Measurements from ENCODE around the gene NAPA.

The NAPA gene

DNA sequence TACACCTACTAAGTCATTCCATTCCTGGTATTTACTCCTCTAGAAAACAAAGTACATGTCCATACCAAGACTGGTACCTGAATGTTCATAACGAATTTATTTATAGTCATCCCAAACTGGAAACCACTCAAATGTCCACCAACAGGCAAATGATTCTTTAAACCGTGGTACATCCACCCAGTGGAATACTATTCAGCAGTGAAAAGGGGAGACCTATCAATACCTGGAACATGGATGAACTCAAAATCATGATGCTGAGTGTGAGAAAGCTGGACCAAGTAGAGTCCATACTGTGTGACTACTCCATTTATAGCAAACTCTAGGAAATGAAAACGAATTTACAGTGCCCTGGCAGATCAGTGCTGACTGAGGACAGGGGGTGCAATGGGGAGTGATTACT is 11.9 kb upstream of the NAPA start:
- TF ChIP-seq, protein P1, sequence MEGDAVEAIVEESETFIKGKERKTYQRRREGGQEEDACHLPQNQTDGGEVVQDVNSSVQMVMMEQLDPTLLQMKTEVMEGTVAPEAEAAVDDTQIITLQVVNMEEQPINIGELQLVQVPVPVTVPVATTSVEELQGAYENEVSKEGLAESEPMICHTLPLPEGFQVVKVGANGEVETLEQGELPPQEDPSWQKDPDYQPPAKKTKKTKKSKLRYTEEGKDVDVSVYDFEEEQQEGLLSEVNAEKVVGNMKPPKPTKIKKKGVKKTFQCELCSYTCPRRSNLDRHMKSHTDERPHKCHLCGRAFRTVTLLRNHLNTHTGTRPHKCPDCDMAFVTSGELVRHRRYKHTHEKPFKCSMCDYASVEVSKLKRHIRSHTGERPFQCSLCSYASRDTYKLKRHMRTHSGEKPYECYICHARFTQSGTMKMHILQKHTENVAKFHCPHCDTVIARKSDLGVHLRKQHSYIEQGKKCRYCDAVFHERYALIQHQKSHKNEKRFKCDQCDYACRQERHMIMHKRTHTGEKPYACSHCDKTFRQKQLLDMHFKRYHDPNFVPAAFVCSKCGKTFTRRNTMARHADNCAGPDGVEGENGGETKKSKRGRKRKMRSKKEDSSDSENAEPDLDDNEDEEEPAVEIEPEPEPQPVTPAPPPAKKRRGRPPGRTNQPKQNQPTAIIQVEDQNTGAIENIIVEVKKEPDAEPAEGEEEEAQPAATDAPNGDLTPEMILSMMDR (IDR thresholded peaks at IDR 0.05; ENCODE audit: borderline replicate concordance, insufficient read depth, low read depth, low read length) = no peak
- no peak overlapping the region for H3K4me3 ChIP-seq (ENCODE audit: low read depth, low read length)

- no peak overlapping the region for H3K4me3 ChIP-seq (ENCODE audit: low read depth, low read length)
- TF ChIP-seq, protein P1 (IDR thresholded peaks at IDR 0.05; ENCODE audit: borderline replicate concordance, insufficient read depth, low read depth, low read length) = no peak
These were observed 8.6 kb upstream of the NAPA start for GRCh38 chr19:47523473-47523872.

DNA sequence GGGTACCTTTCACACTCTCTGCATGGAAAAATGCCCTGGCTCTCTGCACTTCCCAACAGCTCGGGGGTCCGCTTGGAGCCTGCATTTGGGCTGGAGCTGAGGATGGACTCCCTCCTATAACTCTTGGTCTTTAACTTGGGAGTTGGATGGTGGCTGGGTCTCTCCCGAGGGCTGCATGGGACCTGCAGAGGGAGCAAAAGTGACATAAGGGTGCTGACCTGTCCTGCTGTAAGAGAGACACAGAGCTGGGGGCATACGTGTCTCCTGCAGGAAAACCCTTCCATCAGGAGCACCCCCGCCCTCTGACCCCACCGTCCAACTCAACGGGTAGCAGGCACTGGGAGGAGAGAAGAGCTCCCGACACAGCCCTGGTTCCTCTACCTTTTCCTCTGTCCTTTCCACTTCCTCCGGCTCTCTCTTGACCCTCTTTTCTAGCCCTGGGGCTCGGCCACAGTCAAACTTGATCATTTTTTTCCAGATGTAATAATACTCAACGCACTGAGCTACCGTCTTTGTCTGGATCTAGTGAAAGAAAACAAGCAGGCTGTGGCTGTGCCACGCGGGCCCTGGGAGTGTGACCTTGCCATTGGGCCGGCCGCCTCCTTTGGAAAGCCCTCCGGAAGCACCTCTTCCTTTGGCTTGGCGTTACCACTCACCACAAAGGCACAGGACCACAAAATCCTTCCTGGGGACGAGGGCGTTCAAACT is 6.8 kb upstream of the NAPA start:
- TF ChIP-seq, protein P1 (IDR thresholded peaks at IDR 0.05; ENCODE audit: borderline replicate concordance, insufficient read depth, low read depth, low read length) = no peak
- no peak overlapping the region for H3K4me3 ChIP-seq (ENCODE audit: low read depth, low read length)

DNA sequence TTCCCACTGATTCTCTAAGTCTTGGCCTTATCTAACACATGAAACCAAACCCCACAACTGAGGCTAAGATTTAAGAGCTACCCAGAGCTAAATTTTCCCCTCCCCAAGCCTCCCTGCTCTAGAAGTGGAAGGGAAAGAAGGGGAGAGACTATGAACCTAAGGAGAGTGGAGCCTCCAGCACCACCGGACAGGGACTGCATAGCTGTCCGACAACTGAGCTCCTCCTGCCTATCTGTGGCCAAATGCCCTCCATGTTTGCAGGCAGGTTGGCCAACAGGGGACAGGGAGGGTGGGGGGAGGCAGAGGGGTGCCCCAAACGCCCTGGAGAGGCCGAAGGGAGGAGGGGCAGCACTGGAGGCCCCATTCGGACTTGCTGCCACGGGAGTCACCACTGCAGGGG is 6.0 kb upstream of the NAPA start:
- H3K4me3 ChIP-seq (ENCODE audit: low read depth, low read length) = no peak overlapping the region
- TF ChIP-seq, protein P1 (IDR thresholded peaks at IDR 0.05; ENCODE audit: borderline replicate concordance, insufficient read depth, low read depth, low read length) = no peak

- H3K4me3 ChIP-seq (ENCODE audit: low read depth, low read length) = no peak overlapping the region
- TF ChIP-seq, protein P1 (IDR thresholded peaks at IDR 0.05; ENCODE audit: borderline replicate concordance, insufficient read depth, low read depth, low read length) = no peak
These were observed 5.5 kb upstream of the NAPA start for GRCh38 chr19:47520343-47520806.

DNA sequence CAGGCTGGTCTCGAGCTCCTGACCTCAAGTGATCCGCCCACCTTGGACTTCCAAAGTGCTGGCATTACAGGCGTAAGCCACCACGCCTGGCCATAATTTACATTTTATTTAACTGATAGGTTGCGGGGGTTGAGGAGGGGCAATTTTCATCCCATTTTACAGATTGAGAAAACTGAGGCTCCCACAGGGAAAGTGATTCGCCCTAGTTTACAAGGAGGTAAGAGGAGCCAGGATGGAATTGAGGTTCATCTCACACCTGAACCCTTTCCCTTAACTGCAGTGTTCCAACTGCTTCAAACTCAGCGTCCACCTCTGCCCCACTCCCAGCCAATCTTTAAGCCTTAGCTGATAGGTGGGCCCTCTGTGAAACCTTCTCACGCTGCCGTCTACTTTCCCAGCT is 4.0 kb upstream of the NAPA start:
- no peak overlapping the region for H3K4me3 ChIP-seq (ENCODE audit: low read depth, low read length)
- TF ChIP-seq, protein P1 (IDR thresholded peaks at IDR 0.05; ENCODE audit: borderline replicate concordance, insufficient read depth, low read depth, low read length) = no peak

DNA sequence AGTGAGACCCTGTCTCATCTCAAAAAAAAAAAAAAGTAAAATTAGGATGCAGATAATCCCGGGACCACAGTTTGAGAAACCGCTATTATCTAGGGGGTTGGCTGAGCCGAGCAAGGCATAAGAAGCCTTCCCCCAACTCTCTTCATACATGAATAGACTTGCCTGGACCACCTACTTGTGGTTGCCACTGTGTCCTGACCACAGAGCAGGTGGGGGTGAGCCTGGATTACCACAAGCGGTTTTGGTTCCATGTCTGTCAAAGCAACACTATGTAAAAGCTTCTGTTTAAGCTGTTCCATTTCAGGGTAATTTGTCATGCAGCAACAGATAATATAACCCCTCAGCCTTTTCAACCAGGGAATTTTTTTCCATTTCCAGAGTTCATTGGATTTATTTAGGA is 3.3 kb upstream of the NAPA start:
- H3K4me3 ChIP-seq (ENCODE audit: low read depth, low read length) = no peak overlapping the region
- TF ChIP-seq, protein P1 (IDR thresholded peaks at IDR 0.05; ENCODE audit: borderline replicate concordance, insufficient read depth, low read depth, low read length) = no peak
